MCF 10A (cell line): Measurements from ENCODE around the gene IL20RB. TPM values are rescaled to one million over a fixed set of nuclear protein-coding genes. Genes with fewer than 3 reads are reported as not detected.

Source experiments
- BruUV-seq: library from RNA; stranded (reverse); fragments of 400-500 nt; replicated peaks from 2 replicates; lab custom pipeline; 2021; lab: Mats Ljungman, UMichigan
- CTCF ChIA-PET: fragments of 300-600 bp; sonication (Branson Sonifier 250); formaldehyde crosslinking; extraction: SDS; loops from one replicate; lab custom pipeline; 2021; ENCODE audit warnings: antibody characterized with exemption, inconsistent platforms; lab: Yijun Ruan, JAX
- POLR2A ChIA-PET: fragments of 300-600, 350-650 bp; sonication (Branson Sonifier 250); formaldehyde crosslinking; extraction: SDS; loops from one replicate; lab custom pipeline; 2020; ENCODE audit warnings: antibody characterized with exemption, inconsistent platforms; lab: Yijun Ruan, JAX
- DNase-seq: peaks from one replicate; pipeline ENCODE4 v3.0.0-alpha.2; 2018; ENCODE audit not compliant: unreplicated experiment
- H3K27ac Mint-ChIP-seq: one replicate; pipeline ENCODE4 v1.8.0; 2022; ENCODE audit warnings: mild to moderate bottlenecking, low read depth, mixed read lengths; ENCODE audit not compliant: unreplicated experiment
- H3K27me3 Mint-ChIP-seq: one replicate; pipeline ENCODE4 v1.8.0; 2022; ENCODE audit warnings: mixed read lengths; ENCODE audit not compliant: insufficient read depth, unreplicated experiment
- H3K36me3 Mint-ChIP-seq: one replicate; pipeline ENCODE4 v1.8.0; 2022; ENCODE audit warnings: mild to moderate bottlenecking, moderate library complexity, mixed read lengths; ENCODE audit not compliant: insufficient read depth, unreplicated experiment
- H3K4me1 Mint-ChIP-seq: one replicate; pipeline ENCODE4 v1.8.0; 2022; ENCODE audit warnings: mixed read lengths; ENCODE audit not compliant: insufficient read depth, unreplicated experiment
- H3K4me3 Mint-ChIP-seq: one replicate; pipeline ENCODE4 v1.8.0; 2022; ENCODE audit warnings: mild to moderate bottlenecking, moderate library complexity, mixed read lengths; ENCODE audit not compliant: unreplicated experiment
- H3K9me3 Mint-ChIP-seq: one replicate; pipeline ENCODE4 v1.8.0; 2022; ENCODE audit warnings: mixed read lengths; ENCODE audit not compliant: unreplicated experiment
- intact Hi-C: fragments of 100-400 bp; cut with micrococcal nuclease; formaldehyde crosslinking; loops from 2 replicates; pipeline ENCODE4 v1.14.1; 2022
- total RNA-seq: library from RNA; stranded (reverse); gene quantifications from 2 replicates; pipeline ENCODE4 v1.2.3, GENCODE V29; 2022
- TF ChIP-seq, protein P1 (sequence below): fragments of 200-600 bp; IDR thresholded peaks from one replicate; pipeline ENCODE4 v1.8.0; 2022; ENCODE audit warnings: antibody characterized with exemption, mild to moderate bottlenecking; ENCODE audit not compliant: unreplicated experiment

Gene IL20RB
- total RNA-seq, 1 experiment from 2014 or later = 158 TPM

DNA sequence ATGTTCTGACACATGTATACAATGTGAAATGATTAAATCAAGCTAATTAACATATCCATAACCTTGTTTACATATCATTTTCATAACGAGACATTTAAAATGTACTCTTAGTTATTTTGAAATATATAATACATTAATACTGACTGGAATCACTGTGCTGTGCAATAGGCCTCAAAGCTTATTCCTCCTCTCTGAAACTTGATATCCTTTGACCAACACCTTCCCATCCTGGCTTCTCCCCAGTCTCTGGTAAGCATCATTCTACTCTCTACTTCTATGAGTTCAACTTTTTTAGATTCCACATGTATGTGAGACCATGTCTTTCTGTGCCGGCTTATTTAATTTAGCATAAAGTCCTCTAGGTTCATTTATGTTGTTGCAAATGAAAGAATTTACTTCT, 47.1 kb upstream of the IL20RB start:
- TF ChIP-seq, protein P1, sequence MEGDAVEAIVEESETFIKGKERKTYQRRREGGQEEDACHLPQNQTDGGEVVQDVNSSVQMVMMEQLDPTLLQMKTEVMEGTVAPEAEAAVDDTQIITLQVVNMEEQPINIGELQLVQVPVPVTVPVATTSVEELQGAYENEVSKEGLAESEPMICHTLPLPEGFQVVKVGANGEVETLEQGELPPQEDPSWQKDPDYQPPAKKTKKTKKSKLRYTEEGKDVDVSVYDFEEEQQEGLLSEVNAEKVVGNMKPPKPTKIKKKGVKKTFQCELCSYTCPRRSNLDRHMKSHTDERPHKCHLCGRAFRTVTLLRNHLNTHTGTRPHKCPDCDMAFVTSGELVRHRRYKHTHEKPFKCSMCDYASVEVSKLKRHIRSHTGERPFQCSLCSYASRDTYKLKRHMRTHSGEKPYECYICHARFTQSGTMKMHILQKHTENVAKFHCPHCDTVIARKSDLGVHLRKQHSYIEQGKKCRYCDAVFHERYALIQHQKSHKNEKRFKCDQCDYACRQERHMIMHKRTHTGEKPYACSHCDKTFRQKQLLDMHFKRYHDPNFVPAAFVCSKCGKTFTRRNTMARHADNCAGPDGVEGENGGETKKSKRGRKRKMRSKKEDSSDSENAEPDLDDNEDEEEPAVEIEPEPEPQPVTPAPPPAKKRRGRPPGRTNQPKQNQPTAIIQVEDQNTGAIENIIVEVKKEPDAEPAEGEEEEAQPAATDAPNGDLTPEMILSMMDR = no peak
- no TSS peak for BruUV-seq
- Mint-ChIP-seq H3K27me3 (no peaks in the 10 kb centered on the region), H3K4me3 (no peak overlapping the region), H3K9me3 (peaks cover 8% of the 10 kb centered on the region), H3K27ac (no peak overlapping the region), H3K4me1 (peaks cover 31% of the 10 kb centered on the region), H3K36me3 (no peaks in the 10 kb centered on the region)
- CTCF ChIA-PET = no interaction called here
- POLR2A ChIA-PET = interaction anchor here (0.7 to 1.7 kb wide), 5 partner anchors 9 to 63 kb away, joined by 3 to 6 read pairs (median 4); partner anchors contain the start of gene NCK1
- no peak for DNase-seq
- intact Hi-C loops = no loop called here

DNA sequence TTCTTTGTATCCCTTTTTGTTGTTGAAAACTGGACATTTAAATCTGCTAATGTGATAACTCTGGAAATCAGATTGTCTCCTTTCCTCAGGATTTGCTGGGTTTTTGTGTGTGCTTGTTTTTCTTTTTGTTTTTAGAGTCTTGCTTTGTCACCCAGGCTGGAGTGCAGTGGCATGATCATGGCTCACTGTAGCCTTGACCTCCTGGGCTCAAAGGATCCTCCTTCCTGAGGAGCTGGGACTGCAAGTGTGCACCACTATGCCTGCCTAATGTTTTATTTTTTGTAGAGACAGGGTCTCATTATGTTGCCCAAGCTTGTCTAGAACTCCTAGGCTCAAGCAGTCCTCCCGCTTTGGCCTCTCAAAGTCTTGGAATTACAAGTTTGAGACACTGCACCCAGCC, 44.6 kb upstream of the IL20RB start:
- peaks cover 5% of the 10 kb centered on the region for H3K36me3 Mint-ChIP-seq
- H3K9me3 Mint-ChIP-seq = peaks cover 8% of the 10 kb centered on the region
- no TSS peak for BruUV-seq
- intact Hi-C loops = no loop called here
- H3K4me3 Mint-ChIP-seq = no peak overlapping the region
- TF ChIP-seq, protein P1 = no peak
- ChIA-PET POLR2A (no interaction called here), CTCF (interaction anchor here (0.8 to 1.8 kb wide), 2 partner anchors 10 to 13 kb away, joined by 3 to 6 read pairs; no protein-coding TSS in a partner anchor)
- no peak for DNase-seq
- H3K27ac Mint-ChIP-seq = no peak overlapping the region
- H3K4me1 Mint-ChIP-seq = peaks cover 31% of the 10 kb centered on the region
- no peaks in the 10 kb centered on the region for H3K27me3 Mint-ChIP-seq

DNA sequence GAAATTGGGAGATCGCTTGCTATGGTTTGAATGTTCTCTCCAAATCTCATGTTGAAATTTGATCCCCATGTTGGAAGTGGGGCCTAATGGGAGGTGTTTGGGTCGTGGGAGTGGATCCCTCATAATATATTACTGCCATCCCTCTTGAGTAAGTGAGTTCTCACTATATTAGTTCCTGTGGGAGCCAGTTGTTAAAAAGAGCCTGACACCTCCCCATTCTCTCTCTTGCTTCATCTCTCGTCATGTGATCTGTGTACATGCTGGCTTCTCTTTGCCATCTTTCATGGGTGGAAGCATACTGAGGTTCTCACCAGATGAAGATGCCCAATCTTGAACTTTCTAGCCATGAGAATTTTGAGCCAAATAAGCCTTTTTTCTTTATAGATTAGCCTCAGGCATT, 43.0 kb upstream of the IL20RB start:
- Mint-ChIP-seq H3K4me1 (peaks cover 17% of the 10 kb centered on the region), H3K27me3 (no peaks in the 10 kb centered on the region), H3K4me3 (no peak overlapping the region), H3K27ac (no peak overlapping the region), H3K9me3 (peaks cover 8% of the 10 kb centered on the region), H3K36me3 (peaks cover 5% of the 10 kb centered on the region)
- POLR2A ChIA-PET = interaction anchor here (0.9 kb wide), 2 partner anchors 15 to 30 kb away, joined by 3 read pairs; no protein-coding TSS in a partner anchor
- CTCF ChIA-PET = no interaction called here
- TF ChIP-seq, protein P1 = no peak
- no TSS peak for BruUV-seq
- no peak for DNase-seq
- intact Hi-C loops = no loop called here

DNA sequence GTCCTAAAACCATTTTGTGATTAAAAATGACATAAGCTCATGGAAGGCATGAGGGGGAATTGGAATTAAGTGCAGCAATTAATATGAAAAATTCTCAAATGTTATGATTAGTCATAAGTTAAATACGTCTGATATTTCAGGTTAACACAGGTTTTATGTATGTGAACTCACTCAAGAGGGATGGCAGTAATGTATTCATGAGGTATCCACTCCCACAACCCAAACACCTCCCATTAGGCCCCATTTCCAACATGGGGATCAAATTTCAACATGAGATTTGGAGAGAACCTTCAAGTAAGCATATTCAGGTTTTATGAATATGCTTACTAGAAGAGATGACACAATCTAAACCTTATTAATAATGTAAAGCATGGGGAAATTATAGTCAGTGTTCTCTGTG, 41.6 kb upstream of the IL20RB start:
- H3K27ac Mint-ChIP-seq = no peak overlapping the region
- POLR2A ChIA-PET = no interaction called here
- intact Hi-C loops = no loop called here
- H3K4me3 Mint-ChIP-seq = no peak overlapping the region
- BruUV-seq = no TSS peak
- no peak for DNase-seq
- TF ChIP-seq, protein P1 = no peak
- peaks cover 8% of the 10 kb centered on the region for H3K4me1 Mint-ChIP-seq
- H3K36me3 Mint-ChIP-seq = peaks cover 10% of the 10 kb centered on the region
- H3K27me3 Mint-ChIP-seq = no peaks in the 10 kb centered on the region
- CTCF ChIA-PET = interaction anchor here (0.6 kb wide), 1 partner anchor 1851 kb away, joined by 3 read pairs; no protein-coding TSS in a partner anchor
- H3K9me3 Mint-ChIP-seq = peaks cover 13% of the 10 kb centered on the region
